Astrocyte of the hippocampus (primary cell): ENCODE measurements around the gene DUOX2.
"Not testable (repeated sequence)": the region's sequence is repeated elsewhere in the genome, so short reads cannot be mapped to it uniquely, and the experiment has no call there.

ENCODE experiments used
- DNase-seq: peaks from one replicate; pipeline ENCODE4 v3.0.0; 2011; ENCODE audit warnings: low read depth, low spot score

The DUOX2 gene

DNA sequence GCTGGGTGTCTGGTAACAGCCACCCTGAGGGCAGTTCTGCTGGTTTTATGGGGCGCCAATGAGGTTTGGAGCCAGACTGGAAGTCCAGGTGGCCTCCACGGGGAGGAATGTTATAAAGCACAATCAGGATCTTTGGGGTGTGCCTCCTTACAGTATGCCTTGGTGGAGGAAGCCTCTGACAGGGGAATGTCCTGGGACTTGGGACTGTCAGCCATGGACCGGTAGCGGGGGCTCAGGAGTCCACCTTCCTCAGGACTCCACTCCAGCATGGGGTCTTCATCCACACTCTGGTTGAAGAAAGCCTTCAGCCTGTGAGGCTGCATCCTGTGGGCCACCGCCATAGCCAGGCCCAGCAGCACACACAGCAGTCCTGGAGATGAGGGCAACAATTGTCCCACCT, 5.0 kb upstream of the DUOX2 start:
- DNase-seq = no peak

DNA sequence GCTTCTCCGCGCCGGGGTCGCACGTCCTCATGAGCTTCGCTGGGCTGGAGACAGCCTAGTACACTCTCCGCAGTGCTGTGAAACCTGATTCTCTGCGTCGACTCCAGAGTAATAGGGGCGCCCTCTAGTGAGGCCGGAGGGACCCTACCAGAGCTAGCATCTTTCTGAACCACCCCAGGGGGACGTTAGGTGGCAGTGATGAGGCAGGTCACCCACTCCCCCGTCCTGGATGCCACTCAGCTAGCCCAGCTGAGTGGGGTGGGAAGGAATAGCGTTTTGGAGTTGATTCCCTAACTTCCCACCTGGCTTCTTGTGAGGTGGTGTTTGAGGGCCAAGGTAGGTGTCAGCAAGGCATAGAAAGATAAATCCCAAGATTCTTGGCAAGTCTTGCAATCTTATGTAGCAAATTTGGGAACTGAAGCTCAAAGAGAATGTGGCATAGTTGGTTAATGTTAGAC, 4.2 kb upstream of the DUOX2 start:
- DNase-seq = peak; percentile 96

DNA sequence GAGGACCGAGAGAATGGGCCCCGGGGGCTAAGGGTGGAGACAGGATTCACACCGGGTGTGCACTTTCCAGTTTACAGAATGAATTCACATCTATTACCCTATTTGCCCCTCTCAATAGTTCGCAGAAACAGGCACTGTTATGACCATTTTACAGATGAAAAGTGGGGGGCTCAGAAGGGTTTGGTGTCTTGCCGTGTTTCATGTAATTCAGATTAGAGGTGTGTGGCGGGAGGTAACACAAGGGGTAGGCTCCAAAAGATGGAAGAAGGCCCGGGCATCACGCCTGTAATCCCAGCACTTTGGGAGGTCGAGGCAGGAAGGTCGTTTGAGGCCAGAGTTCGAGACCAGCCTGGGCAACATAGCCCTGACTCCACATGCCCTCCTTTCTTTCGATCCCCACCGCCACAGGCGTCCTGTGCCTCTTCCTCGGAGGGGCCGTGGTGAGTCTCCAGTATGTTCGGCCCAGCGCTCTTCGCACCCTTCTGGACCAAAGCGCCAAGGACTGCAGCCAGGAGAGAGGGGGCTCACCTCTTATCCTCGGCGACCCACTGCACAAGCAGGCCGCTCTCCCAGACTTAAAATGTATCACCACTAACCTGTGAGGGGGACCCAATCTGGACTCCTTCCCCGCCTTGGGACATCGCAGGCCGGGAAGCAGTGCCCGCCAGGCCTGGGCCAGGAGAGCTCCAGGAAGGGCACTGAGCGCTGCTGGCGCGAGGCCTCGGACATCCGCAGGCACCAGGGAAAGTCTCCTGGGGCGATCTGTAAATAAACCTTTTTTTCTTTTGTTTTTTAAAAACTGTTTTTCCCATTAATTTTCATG, 3.5 kb upstream of the DUOX2 start:
- DNase-seq = no peak

DNA sequence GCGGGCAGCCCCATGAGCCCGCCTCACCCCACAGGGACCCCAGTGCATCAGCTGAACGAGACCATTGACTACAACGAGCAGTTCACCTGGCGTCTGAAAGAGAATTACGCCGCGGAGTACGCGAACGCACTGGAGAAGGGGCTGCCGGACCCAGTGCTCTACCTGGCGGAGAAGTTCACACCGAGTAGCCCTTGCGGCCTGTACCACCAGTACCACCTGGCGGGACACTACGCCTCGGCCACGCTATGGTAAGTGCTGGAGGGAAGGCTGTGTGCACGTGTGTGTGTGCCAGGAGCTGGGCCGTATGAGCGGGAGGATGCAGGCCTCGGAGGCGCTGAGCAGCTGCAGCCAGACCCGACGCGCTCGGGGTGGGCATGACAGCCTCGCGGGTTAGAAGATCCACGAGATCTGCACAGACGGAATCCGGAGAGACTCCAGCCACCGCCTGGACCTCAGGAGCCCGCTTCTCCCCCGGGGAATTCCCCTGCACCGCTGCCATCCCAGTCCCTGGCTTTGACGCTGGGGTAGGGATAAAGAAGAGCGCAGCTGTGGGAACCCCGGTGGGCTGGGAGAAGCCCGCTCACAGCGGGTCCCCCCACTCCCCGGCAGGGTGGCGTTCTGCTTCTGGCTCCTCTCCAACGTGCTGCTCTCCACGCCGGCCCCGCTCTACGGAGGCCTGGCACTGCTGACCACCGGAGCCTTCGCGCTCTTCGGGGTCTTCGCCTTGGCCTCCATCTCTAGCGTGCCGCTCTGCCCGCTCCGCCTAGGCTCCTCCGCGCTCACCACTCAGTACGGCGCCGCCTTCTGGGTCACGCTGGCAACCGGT, 2.7 kb upstream of the DUOX2 start:
- DNase-seq = peak; percentile 38

DNA sequence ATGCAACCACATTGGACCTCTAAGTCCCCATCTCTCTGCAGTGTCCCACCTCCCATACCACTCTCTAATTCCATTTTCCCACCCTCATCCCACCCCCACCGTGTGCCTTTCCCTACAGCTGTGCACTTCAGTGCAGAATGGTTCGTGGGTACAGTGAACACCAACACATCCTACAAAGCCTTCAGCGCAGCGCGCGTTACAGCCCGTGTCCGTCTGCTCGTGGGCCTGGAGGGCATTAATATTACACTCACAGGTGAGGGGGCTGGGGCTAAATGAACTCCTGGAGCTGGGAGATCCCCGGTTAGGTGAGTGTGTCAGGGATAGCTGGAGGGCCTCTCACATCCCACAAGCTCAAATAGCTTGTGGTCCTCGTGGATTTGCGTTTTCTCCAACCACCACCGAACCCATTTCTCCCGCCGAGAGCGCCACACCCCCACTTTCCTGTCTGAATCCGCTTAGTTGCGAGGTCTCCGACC, 2.1 kb upstream of the DUOX2 start:
- DNase-seq = no peak

DNA sequence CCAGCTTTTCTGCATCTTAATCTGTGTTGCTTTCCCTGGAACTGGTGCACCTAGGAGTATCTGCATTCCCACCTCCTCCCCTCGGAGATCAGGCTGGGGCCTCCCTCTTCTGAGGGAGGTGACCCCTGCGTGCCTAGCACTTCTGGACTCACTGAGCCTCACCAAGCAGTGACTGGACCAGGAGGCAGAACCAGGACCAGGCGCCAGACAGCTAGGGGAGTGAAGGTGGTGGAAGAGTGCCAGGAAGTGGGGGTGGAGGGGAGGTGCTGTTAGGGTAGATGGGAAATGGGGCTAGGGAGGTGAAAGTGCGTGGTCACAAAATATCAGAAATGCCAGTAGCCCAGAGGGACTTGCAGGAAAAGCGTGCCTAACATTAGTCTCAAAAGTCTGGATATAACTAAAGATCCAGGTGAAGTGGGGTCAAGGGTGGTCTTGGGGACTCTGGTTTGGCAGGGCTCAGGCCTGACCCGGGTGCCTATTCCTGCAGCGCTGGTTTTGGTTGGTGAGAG, 1.4 kb upstream of the DUOX2 start:
- no peak for DNase-seq

DNA sequence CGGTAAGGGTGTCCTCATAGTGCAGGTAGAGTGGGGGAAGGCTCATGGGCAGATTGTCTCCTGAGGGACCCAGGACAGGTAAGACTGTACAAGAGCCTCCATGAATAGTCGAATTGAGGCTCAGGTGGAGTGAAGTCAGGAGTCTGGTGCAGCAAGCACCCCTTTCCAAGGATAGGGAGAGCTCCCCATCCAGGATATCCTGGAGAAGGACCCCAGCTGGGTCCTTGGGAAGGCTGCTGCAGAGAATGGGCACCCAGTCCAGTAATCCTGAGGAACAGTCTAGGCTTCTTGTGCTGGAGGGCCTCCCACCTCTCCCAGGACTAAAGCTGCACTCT, 746 bp upstream of the DUOX2 start:
- no peak for DNase-seq

DNA sequence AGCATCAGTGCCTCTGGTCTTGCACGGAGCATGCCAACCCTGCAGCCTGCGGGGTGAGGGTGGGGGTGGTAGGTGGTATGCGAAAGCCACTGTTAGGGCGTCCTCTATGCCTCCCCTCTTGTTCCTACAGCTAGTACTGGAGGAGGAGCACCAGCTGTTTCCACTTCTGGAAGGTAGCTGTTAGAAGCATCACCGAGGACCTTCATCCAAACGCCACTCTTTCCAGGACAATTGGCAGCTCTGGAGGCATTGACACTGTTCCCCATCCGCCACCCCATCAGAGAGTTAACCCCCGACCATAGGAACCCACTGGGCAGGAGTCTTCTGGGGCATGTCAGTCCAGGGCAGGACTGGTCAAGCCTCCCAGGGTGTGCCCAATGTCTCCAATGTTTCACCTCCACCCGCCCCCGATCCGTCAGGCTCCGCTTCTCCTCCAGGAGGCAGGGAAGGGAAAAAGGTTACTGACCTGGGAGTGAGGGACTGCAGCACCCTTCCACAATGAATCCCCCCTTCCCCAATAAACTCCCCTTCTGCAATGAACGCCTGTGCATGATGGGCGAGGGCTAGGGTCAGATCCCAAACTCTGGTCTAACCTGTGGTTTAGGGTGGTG, 487 bp downstream of the DUOX2 start:
- DNase-seq = no peak

DNA sequence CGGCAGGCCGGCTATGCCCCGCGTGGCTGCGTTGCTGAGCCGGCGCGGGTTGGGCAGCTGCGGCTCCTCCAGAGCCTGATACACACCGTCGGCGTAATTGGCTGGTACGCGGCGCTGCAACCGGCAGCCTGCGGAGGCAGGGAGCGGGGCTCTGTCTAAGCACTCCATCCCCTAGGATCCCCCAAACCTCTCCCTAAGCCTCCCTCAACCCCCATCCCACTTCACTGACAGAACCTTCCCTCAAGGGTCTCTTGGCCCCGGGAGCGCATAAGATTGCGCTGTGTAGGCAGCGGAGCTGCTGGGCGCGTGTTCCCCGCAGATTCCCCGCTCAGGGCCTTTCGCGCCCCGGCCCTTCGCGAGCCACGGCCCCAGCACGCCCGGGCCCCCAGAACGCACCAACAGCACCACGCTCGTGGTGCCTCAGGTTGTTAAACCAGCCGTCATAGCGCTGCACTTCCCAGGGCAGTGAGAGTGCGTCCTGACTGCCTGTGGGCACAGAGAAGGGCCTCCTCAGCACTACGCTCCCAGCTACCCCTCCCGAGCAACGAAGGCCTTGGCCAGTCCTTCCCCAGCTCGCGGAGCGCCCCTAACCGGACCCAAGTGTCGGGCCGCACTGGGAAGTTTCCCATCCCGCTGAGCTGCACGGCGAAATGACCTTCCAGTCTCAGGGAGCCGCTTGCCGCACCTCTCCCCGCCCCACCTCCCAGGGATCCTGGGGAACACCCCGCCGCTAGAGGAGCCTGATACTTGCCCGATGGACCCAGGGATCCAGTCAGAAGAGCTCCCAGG, 1.2 kb downstream of the DUOX2 start:
- no peak for DNase-seq

DNA sequence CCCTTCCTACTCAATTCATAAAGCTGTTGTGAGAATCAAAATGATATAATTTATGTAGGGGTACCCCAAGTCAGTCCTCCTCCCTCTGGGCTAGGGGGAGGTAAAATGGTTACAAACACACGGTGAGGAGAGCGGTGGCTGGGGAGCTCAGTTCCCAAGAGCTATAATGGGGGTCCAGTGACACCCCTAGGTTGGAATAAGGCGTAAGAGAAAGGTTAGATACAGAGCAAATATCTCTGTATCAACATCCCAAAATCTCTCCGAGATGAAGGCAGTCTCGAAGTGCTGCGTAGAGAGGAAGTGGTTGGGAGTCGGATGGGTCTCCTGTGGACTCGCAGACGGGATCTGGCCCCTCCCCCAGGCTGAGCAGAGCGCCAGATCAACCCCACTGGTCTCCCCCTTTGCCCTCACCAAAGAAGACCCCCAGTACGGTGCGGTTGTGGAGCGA, 1.8 kb downstream of the DUOX2 start:
- no peak for DNase-seq

DNA sequence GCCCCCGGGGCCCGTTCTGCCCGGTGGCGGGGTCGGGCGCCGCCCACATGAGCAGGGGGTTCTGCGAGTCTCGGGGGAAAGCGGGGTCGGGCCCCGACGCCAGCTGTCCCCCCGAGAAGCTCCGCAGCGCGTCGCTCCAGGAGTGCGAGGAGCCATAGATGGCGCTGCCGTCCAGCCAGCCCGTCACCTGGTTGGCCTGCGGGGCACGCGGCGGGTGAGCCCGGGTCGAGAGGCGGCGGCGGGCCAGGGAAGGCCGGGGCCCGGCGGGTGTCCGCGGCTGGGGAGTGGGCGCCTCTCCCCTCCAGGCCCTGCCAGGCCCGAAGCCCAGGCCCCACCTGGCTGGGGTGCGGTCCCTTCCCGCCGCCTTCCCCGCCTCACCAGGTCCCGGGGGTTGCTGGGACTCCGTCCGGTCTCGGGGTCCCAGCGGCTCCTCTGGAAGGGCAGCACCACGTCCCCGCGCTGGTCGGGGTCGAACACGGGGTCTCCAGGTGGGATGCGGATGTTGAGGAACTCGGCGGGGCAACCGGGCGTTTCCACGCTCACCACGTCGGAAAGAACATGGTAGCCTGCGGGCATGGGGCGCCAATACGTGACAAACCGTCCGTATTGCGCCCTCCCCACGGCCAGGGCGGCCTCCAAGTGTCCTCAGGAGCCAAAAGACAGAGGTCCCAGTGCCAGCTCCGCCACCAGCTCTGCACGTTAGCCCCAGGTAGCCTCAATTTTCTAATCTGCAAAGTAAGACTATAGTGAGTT, 2.4 kb downstream of the DUOX2 start:
- no peak for DNase-seq

DNA sequence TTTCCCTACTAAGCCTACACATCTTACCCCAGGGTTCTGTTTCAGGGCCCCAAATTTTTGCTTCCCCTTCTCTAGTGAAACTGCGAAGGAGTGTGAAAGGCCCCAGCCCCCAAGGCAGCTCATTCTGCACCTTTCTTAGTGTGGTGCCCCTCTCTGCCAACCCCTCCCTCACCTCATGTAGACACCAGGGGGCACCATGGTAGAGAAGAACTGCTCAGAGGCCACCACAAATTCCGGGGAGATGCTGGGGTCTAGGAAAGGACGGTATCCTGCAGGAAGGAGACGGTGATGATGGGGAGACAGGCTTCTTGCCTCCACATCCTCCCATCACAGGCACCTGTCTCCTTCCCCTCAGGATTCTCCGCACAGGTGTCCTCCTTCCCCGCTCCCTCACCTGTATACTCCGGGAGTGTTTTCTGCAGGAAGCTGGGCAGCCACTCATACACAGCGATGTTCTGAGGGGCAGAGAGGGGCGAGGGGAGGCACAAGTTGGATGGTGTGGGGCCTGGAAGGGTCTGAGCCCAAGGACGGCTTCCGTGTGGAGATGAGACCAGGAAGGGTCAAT, 3.6 kb downstream of the DUOX2 start:
- DNase-seq = no peak

DNA sequence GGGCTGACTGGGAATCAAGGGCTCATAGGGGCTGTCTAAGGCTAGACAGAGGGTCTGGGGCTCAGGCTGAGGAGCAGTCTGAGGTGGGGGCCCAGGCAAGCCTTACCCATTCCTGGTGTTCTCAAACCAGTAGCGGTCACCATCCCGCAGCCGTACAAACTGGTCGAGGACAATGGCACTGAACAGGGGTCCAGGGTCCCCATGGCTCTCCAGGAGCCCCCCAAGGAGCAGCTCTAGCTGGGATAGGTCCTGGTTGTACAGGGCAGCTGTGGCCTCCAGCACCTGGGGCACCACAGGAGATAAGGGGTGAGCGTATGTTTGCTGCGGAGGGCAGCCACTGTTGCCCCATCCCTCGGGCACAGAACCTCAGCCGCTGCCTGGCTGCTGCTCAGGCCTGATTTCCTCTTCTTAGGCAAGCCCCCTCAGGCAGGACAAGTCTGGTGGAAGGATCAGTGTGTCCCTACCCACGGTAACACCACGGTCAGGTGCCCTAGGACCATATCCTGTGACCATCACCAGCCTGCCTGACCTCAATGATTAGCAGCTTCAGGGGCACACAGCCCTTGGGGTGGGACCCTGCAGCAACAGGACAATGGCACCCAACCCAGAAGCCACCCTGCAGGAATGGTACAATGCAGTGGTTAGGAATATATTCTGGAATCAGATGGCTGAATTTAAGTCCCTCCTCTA, 5.9 kb downstream of the DUOX2 start:
- DNase-seq = no peak

DNA sequence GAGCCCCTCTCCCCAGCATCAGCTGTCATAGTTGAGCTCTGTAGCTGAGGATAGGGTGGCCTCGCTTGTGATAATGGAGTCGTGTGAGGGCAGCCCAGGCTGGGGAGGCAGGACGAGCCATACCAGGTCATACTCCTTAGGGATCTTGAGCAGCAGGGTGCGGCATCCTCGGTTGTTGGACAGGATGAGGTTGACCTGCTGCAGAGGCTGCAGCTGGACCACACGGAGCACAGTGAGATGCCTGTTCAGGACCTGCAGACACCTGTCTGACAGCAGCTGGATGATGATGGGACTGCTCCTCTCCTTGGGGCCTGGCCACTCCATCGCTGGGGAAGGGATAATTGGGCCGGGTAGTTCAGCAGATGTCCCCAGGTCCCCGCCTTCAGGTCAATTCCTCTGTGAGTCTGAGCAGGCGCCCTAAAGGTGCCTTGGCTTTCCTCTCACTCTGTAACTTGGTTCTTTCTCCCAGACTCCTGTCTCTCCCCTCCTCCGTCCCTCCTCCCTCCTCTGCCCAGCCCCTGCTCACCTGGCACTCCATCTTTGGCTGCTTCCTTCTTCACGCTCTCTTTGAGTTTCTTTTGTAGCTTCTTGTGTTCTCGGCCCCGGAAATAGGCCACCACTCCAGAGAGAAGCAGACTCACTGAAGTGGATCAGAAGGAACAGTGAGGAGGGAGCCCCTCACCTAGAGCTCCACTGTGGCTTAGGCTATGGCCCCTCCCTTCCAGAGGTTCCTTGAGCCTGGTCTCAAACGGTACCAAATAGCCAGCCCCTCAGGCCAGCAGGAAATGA, 7.8 kb downstream of the DUOX2 start:
- no peak for DNase-seq

DNA sequence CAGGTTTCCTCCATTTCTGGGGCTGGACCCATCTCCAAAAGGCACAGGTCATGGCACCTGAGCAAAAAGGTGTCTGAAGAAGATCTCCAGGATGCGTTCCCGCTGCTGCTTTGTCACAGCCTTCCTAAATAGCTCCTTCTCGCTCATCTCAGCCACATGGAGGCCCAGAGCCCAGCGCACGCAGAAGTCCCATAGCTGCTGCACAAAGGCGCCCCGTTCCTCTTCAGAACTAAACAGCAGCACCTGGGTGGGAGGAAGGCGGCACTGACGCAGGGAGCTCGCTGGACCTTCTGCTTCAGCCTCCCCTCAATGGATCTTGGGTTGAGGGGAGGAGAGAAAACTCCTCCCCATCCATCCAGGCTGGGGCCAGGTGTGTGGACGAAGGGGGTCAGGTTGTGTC, 8.4 kb downstream of the DUOX2 start:
- no peak for DNase-seq

DNA sequence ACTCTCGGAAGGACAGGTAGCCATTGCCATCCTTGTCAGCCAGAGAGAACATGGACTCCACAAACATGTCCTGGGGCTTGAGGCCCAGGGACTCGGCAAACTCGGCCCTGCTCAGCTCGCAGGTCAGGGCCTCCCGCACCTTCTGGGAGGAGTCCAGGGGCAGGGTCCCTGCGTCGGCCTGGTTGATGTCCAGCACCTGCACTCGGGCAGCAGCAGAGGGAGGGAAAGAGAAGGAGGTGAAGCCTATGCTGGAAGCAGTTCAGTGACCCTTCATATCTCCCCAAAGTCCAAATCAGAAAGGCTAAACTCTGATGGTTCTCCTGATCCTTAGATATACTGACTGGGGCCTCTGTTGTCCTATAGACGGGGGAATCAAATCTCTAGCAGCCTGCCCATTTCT, 9.8 kb downstream of the DUOX2 start:
- not testable (repeated sequence) for DNase-seq

DNA sequence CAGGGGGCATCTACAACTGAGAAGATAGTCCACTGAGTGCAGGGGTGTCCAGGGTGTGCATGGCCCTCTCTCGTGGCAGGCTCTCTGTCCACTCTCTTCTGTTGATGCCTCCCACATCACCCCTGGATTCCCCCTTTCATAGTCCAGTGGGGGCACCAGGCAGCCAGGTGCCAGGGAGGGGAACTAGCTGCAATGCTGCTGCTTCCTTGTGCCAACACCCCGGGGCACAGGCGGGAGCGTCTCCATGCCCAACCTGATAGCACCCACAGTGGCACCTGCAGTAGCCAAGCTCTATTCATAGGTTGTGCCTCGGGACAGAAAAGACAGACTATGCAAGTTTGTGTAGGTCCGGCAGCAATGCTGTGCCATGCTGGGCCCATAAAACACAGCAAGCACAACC, 11.7 kb downstream of the DUOX2 start:
- no peak for DNase-seq

DNA sequence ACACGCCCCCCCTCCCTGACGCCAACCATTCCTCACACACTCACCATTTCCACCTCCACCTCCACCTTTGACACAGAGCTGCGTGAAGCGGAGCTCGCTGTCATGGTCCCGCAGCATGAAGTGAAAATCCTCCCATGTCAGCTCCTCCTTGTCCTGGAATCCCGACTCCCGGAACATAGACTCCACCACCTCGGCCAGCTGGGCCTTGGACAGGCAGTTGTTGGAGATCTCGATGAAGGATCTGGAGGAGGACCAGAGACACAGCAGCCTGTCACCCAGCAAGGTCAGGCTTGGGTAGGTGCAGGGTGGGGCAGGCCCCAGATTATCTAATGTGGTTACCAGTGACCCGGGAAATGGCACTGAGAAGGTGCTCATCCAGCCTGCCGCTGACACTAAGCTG, 12.2 kb downstream of the DUOX2 start:
- no peak for DNase-seq
